Type B pancreatic cell (in vitro differentiated cells): ENCODE data around the gene IKBKE. TPM values are rescaled to one million over a fixed set of nuclear protein-coding genes. Genes with fewer than 3 reads are reported as not detected.
A peak's percentile ranks its signal among the peaks of the same experiment; 100 is the strongest.

Experiments
- DNase-seq: peaks from one replicate; pipeline ENCODE4 v3.0.0; 2021; ENCODE audit warnings: mixed read lengths; ENCODE audit not compliant: unreplicated experiment; ENCODE audit errors: extremely low spot score
- H3K27ac Mint-ChIP-seq: 2 replicates; pipeline ENCODE4 v1.8.0; 2021; ENCODE audit warnings: mild to moderate bottlenecking, mixed read lengths
- H3K27me3 Mint-ChIP-seq: 2 replicates; pipeline ENCODE4 v1.8.0; 2021; ENCODE audit warnings: mixed read lengths
- H3K36me3 Mint-ChIP-seq: 2 replicates; pipeline ENCODE4 v1.8.0; 2021; ENCODE audit warnings: mixed read lengths
- H3K4me1 Mint-ChIP-seq: one replicate; pipeline ENCODE4 v1.8.0; 2021; ENCODE audit warnings: mixed read lengths; ENCODE audit not compliant: unreplicated experiment
- H3K4me3 Mint-ChIP-seq: 2 replicates; pipeline ENCODE4 v1.8.0; 2021; ENCODE audit warnings: mild to moderate bottlenecking, mixed read lengths
- H3K9me3 Mint-ChIP-seq: 2 replicates; pipeline ENCODE4 v1.8.0; 2021; ENCODE audit warnings: mixed read lengths
- CTCF ChIP-seq: fragments of 200-600 bp; sonication (generic); conservative IDR thresholded peaks from 2 replicates; pipeline ENCODE4 v1.5.0; 2021; ENCODE audit warnings: antibody characterized with exemption, mild to moderate bottlenecking
- total RNA-seq: library from RNA; stranded (reverse); gene quantifications from 2 replicates; pipeline ENCODE4 v1.2.1, GENCODE V29; 2021; ENCODE audit warnings: low replicate concordance

IKBKE gene
- total RNA-seq, 1 donor from 2014 or later, result 10.7 TPM

GRCh38 chr1:206465951-206466350 is 4.3 kb upstream of the IKBKE start:
- Mint-ChIP-seq H3K4me1 (peaks cover 34% of the 10 kb centered on the region), H3K4me3 (no peak overlapping the region), H3K27ac (peak overlapping the region; percentile 1), H3K27me3 (peaks cover 21% of the 10 kb centered on the region), H3K36me3 (peaks cover 11% of the 10 kb centered on the region), H3K9me3 (no peaks in the 10 kb centered on the region)
- TF ChIP-seq CTCF, result no peak
- no peak for DNase-seq

- Mint-ChIP-seq H3K4me3 (peak overlapping the region; percentile 18), H3K27me3 (peaks cover 21% of the 10 kb centered on the region), H3K27ac (peak overlapping the region; percentile 11), H3K36me3 (peaks cover 5% of the 10 kb centered on the region), H3K9me3 (no peaks in the 10 kb centered on the region), H3K4me1 (peaks cover 43% of the 10 kb centered on the region)
- TF ChIP-seq CTCF, result no peak
- no peak for DNase-seq
Observed at GRCh38 chr1:206466840-206467649, 3.2 kb upstream of the IKBKE start.

- no peak for DNase-seq
- H3K4me3 Mint-ChIP-seq, result no peak overlapping the region
- H3K9me3 Mint-ChIP-seq, result no peaks in the 10 kb centered on the region
- H3K36me3 Mint-ChIP-seq, result peaks cover 5% of the 10 kb centered on the region
- H3K4me1 Mint-ChIP-seq, result peaks cover 50% of the 10 kb centered on the region
- no peak for TF ChIP-seq CTCF
- H3K27ac Mint-ChIP-seq, result no peak overlapping the region
- H3K27me3 Mint-ChIP-seq, result peaks cover 21% of the 10 kb centered on the region
Observed at GRCh38 chr1:206467915-206468314, 2.4 kb upstream of the IKBKE start.

GRCh38 chr1:206468571-206468970 is 1.7 kb upstream of the IKBKE start:
- peaks cover 50% of the 10 kb centered on the region for H3K4me1 Mint-ChIP-seq
- TF ChIP-seq CTCF, result peak; percentile 28
- no peaks in the 10 kb centered on the region for H3K9me3 Mint-ChIP-seq
- H3K36me3 Mint-ChIP-seq, result peaks cover under 1% of the 10 kb centered on the region
- no peak for DNase-seq
- peaks cover 21% of the 10 kb centered on the region for H3K27me3 Mint-ChIP-seq
- H3K4me3 Mint-ChIP-seq, result peak overlapping the region; percentile 14
- H3K27ac Mint-ChIP-seq, result peak overlapping the region; percentile 11

GRCh38 chr1:206469411-206469932 is 804 bp upstream of the IKBKE start:
- Mint-ChIP-seq H3K4me3 (peak overlapping the region; percentile 87), H3K4me1 (peaks cover 49% of the 10 kb centered on the region), H3K27ac (peak overlapping the region; percentile 41), H3K9me3 (no peaks in the 10 kb centered on the region), H3K36me3 (no peaks in the 10 kb centered on the region), H3K27me3 (peaks cover 21% of the 10 kb centered on the region)
- no peak for TF ChIP-seq CTCF
- no peak for DNase-seq
